DMS153 treated with DMSO at 0.1 percent for 48 hours (cell line): ENCODE data around the gene PPP1R1B.

ENCODE experiments used
- DNase-seq: peaks from one replicate; lab custom pipeline; 2025; ENCODE audit not compliant: unreplicated experiment; lab: John Stamatoyannopoulos, UW

PPP1R1B gene

GRCh38 chr17:39600288-39600996, 26.3 kb upstream of the PPP1R1B start:
- no peak for DNase-seq

DNA sequence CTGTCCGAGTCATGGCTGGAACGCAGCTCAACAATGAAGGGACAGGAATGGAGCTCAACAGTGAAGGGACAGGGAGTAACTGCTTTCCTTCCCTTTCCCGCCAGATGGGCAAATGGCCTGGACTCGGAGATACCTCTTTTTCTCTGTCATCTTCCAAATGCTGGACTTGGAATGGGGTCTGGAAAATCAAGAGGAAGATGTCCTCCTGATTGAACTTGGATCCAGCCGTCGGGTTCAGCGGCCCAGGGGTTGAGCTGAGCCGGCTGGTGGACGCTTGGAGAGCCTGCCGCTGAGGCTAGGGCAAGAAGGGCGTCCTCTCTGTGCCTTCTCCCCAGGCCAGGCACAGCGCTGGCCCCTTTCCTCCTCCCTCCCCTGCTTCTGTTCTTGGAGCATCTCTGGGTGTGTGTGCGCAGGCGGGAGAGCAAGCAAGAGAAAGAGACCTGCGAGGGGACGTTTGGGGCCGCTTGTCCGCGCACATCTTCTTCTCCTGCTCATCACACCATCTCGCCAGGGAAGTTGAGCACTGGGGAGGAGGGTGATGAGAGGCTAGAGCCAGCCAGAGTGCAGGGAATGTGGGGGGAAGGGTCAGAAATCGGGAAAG, 25.7 kb upstream of the PPP1R1B start:
- DNase-seq: no peak

- no peak for DNase-seq
Measured at GRCh38 chr17:39601758-39602532, 24.8 kb upstream of the PPP1R1B start.

- no peak for DNase-seq
Measured at GRCh38 chr17:39602533-39603303, 24.0 kb upstream of the PPP1R1B start.

- no peak for DNase-seq
Measured at GRCh38 chr17:39603304-39604016, 23.3 kb upstream of the PPP1R1B start.

GRCh38 chr17:39604911-39605491, 21.8 kb upstream of the PPP1R1B start:
- no peak for DNase-seq

GRCh38 chr17:39605492-39606433, 21.0 kb upstream of the PPP1R1B start:
- no peak for DNase-seq

DNA sequence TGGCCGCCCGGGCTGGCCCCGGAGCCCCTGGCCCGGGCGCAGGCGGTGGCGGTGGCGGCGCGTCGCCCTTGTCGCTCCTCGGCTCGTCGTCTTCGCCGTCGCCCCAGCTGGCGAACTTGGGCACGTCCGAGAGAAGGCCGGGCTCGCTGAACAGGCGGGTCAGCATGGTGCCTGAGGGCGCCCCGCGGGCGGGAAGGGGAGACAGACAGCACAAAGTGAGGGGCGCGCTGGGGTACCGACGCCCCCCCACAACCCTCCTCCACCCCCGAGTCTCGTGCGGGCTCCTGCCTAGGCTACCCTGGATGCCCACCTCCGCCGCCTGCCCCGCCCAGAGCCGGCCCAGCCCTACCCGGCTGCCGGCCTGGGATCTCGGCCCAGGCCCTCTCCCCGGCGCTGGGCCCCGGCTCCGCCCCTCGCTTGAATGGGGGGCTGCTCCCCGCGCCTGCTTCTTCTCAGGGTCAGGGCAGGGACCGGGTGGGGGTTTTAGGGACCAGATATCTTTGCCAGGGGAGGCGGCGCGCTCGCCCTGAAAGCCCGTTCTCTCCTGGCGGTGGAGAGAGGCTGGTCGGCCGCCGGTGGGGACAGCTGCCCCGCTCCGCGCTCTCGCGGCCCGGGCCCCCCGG, 20.2 kb upstream of the PPP1R1B start:
- DNase-seq: no peak

GRCh38 chr17:39607057-39607850, 19.5 kb upstream of the PPP1R1B start:
- DNase-seq: no peak

GRCh38 chr17:39607851-39608130, 19.0 kb upstream of the PPP1R1B start, which contains the start of gene NEUROD2:
Gene NEUROD2, minus strand, starts transcription at chr17:39607920. Its CDS starts 1,321 bp downstream, at chr17:39606599.
- no peak for DNase-seq

DNA sequence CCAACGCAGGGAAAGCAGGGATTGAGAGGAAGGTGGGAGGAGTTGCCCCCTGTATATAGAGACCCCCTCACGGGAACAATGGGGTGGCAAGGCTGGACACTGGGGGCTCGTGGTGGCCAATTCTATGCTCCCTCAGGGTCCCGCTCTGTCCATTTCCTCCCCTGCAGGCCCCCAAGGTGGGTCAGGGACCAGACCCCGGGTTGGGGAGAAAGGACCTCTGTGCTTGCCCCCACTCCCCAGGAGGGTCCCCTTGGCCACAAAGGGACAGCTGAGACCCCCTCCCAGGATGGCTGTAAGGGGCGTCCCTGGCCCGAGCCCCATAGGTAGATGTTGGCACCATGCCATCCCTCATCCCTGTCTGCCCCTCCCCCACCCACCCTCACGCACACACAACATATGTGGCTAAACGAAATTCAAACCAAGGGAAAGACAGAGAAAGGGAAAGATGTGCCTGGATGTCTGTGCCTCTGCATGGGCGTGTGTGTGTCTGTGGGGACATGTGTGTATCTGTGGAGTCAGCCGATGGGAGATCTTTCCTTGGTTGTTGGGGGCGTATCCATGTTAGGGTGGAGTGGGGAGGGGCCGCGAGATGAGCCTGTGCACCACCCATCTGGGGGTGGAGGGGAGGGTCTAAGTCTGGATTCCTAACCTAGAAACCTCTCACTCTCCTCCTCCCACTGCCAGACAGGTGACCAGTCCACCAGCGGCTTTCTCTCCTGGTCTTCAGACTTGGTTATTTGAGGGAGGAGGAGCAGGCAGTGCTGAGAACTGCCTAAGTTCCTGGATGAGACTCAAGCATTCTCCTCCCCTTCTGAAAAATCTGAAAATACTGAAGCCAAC, 18.4 kb upstream of the PPP1R1B start:
- no peak for DNase-seq

- no peak for DNase-seq
Measured at GRCh38 chr17:39609416-39610025, 17.2 kb upstream of the PPP1R1B start.

DNA sequence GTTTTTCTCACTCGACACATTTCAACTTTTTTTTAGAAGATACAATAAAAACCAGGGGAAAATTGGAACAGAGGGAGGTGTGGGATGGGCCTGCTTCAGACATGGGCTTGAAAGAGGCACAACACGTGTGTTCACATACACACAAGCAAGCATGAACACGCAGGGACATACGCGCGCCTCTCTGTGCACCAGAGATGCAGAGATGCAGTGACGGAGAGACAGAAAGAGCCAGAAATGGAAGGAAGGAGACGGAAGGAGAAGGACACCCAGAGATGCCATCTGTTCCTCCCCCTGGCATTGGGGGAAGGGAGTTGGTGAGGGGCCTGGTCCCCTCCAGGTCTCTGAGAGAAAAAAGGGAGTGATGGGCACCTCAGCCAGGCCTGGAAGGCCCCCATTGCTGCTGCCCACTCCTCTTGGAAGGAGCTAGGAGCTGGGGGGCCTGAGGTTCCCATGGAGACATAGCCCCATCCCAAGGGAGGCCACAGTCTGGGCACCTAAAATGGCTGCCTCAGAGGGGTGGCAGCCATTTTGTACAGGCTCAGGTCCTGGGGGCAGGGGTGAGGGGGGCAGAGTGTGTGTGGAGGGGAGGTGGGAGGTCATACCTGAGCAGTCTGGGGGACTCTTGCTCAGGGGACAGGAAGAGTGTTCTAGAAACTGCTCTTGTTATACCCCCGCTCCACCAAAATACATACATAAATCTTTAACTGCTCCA, 15.2 kb upstream of the PPP1R1B start:
- DNase-seq: no peak

DNA sequence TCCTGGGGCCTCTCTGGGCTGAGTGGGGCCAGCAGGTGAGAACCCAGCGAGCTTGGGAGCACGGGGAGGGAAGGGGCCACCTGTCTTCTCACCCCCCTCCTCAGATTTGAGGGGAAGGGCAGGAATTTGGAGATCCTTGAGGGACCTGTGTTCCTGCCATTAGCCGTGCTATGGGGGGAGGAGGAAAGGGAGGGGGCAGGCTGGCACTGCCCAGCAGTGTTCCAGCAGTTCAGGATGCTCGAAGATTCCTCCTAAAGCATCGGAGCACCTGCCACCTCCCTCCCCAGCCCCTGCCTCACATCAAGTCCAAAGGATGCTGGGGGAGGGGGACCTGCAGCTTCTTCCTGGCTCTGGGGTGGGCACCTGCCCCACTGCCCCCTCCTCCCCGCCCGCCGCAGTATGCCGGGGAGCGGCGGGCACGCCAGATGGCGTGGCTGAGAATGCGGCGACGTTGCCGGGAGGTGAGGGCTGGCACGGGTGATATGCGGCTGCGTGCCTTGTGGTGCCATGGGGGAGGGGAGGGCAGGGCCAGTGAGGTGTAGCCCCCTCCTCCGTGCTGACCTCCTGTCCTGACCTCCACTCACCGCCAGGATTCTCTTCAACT, 14.4 kb upstream of the PPP1R1B start:
- DNase-seq: no peak

GRCh38 chr17:39612935-39613464, 13.8 kb upstream of the PPP1R1B start:
- DNase-seq: no peak
